GM23338 (cell line): Measurements from ENCODE around the gene GNA15. TPM values are rescaled to one million over a fixed set of nuclear protein-coding genes. Genes with fewer than 3 reads are reported as not detected.

Source experiments
- ATAC-seq: fragments of 200-7000 bp; cut with Tn5 transposase; 3 replicates; pipeline ENCODE4 v1.9.1; 2020
- DNase-seq: peaks from one replicate; pipeline ENCODE4 v3.0.0-alpha.2; 2015; ENCODE audit warnings: low spot score
- H2AFZ ChIP-seq: fragments of 200-600 bp; sonication (generic); 2 replicates; pipeline ENCODE4 v1.8.0; 2016; ENCODE audit warnings: antibody characterized with exemption, mild to moderate bottlenecking, moderate library complexity
- H3F3A ChIP-seq: fragments of 200-600 bp; sonication (generic); replicated peaks from 2 replicates; pipeline ENCODE4 v1.8.0; 2017; ENCODE audit warnings: antibody characterized with exemption, mixed run types, low read depth
- H3K27ac ChIP-seq: fragments of 200-600 bp; sonication (generic); 2 replicates; pipeline ENCODE4 v1.6.1; 2016; ENCODE audit warnings: low read depth
- H3K27me3 ChIP-seq: fragments of 200-600 bp; sonication (generic); 2 replicates; pipeline ENCODE4 v1.8.0; 2016; ENCODE audit warnings: mild to moderate bottlenecking, mixed run types, moderate library complexity; ENCODE audit not compliant: insufficient read depth
- H3K36me3 ChIP-seq: fragments of 200-600 bp; sonication (generic); 2 replicates; pipeline ENCODE4 v1.8.0; 2016; ENCODE audit warnings: mild to moderate bottlenecking; ENCODE audit not compliant: insufficient read depth
- H3K4me1 ChIP-seq: fragments of 200-600 bp; sonication (generic); 2 replicates; pipeline ENCODE4 v1.8.0; 2016; ENCODE audit warnings: mild to moderate bottlenecking, moderate library complexity; ENCODE audit not compliant: insufficient read depth
- H3K4me2 ChIP-seq: fragments of 200-600 bp; sonication (generic); 2 replicates; pipeline ENCODE4 v1.7.1; 2017; ENCODE audit warnings: mixed run types
- H3K4me3 ChIP-seq: fragments of 200-600 bp; sonication (generic); 2 replicates; pipeline ENCODE4 v1.6.1; 2016; ENCODE audit warnings: mixed run types
- H3K79me2 ChIP-seq: fragments of 200-600 bp; sonication (generic); replicated peaks from 2 replicates; pipeline ENCODE4 v1.8.0; 2017; ENCODE audit warnings: mild to moderate bottlenecking; ENCODE audit not compliant: insufficient read depth
- H3K9me2 ChIP-seq: fragments of 200-600 bp; sonication (generic); 2 replicates; pipeline ENCODE4 v1.8.0; 2017; ENCODE audit not compliant: insufficient read depth
- H4K20me1 ChIP-seq: fragments of 200-600 bp; sonication (generic); replicated peaks from 2 replicates; pipeline ENCODE4 v1.8.0; 2017; ENCODE audit warnings: mild to moderate bottlenecking; ENCODE audit not compliant: insufficient read depth
- H3K27ac Mint-ChIP-seq: 2 replicates; pipeline ENCODE4 v1.8.0; 2020; ENCODE audit warnings: inconsistent platforms, mild to moderate bottlenecking, moderate library complexity, mixed read lengths
- H3K27me3 Mint-ChIP-seq: 3 replicates; pipeline ENCODE4 v1.8.0; 2022; ENCODE audit warnings: low read depth, mild to moderate bottlenecking, moderate library complexity, mixed read lengths, inconsistent platforms; ENCODE audit not compliant: insufficient read depth, poor library complexity
- H3K36me3 Mint-ChIP-seq: 3 replicates; pipeline ENCODE4 v1.8.0; 2021; ENCODE audit warnings: low read depth, mild to moderate bottlenecking, inconsistent platforms, moderate library complexity, mixed read lengths
- H3K4me1 Mint-ChIP-seq: 3 replicates; pipeline ENCODE4 v1.8.0; 2020; ENCODE audit warnings: mild to moderate bottlenecking, inconsistent platforms, mixed read lengths
- H3K4me3 Mint-ChIP-seq: 3 replicates; pipeline ENCODE4 v1.8.0; 2021; ENCODE audit warnings: moderate library complexity, mild to moderate bottlenecking, inconsistent platforms, mixed read lengths
- H3K9me3 Mint-ChIP-seq: 3 replicates; pipeline ENCODE4 v1.8.0; 2020; ENCODE audit warnings: moderate library complexity, mild to moderate bottlenecking, inconsistent platforms, mixed read lengths
- CREB1 ChIP-seq: fragments of 250-450 bp; sonication (Bioruptor Pico); IDR thresholded peaks from 2 replicates; pipeline ENCODE4 v1.5.0; 2020; ENCODE audit warnings: low read depth, mild to moderate bottlenecking, moderate library complexity
- ETS1 ChIP-seq: IDR thresholded peaks from 2 replicates; pipeline ENCODE4 v1.6.1; 2016; ENCODE audit warnings: antibody characterized with exemption
- EZH2 ChIP-seq: fragments of 200-600 bp; sonication (generic); IDR thresholded peaks from one replicate; pipeline ENCODE4 v1.8.0; 2017; ENCODE audit warnings: antibody characterized with exemption, mild to moderate bottlenecking, low read depth; ENCODE audit not compliant: unreplicated experiment
- JUNB ChIP-seq: IDR thresholded peaks from one replicate; pipeline ENCODE4 v1.6.1; 2016; ENCODE audit warnings: antibody characterized with exemption; ENCODE audit not compliant: unreplicated experiment
- REST ChIP-seq: IDR thresholded peaks from one replicate; pipeline ENCODE4 v1.6.1; 2018; ENCODE audit warnings: antibody characterized with exemption; ENCODE audit not compliant: unreplicated experiment
- ZNF114 ChIP-seq: fragments of 250-450 bp; sonication (Bioruptor Pico); IDR thresholded peaks from 2 replicates; pipeline ENCODE4 v1.5.0; 2020; ENCODE audit warnings: mild to moderate bottlenecking, moderate library complexity
- polyA plus RNA-seq: library from polyadenylated mRNA; unstranded; fragments of >200 nt; fragmentation: Nextera tagmentation; extraction: Ambion mirVana; gene quantifications from 2 replicates; pipeline ENCODE4 v1.2.1, GENCODE V29; 2016
- total RNA-seq: library from RNA; depleted of rRNA; stranded (reverse); fragments of >200 nt; shearing (Covaris generic); gene quantifications from 2 replicates; pipeline ENCODE4 v1.2.3, GENCODE V29; 2014

Gene GNA15
- total and polyA plus RNA-seq, 2 experiments from 2014 or later, result 0.14 to 0.31 TPM

DNA sequence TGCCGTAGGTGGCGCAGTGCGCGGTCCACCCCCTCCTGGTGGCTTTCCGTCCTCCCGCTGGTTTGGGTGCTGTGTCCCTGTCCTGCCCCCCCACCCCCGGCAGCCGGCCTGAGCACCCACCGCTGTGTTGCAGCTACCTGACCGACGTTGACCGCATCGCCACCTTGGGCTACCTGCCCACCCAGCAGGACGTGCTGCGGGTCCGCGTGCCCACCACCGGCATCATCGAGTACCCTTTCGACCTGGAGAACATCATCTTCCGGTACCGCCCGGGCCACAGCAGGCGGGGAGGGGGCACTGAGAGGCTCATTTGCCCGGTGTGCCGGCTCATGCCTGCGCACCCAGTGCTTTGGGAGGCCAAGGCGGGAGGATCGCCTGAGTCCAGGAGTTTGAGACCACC, 21.0 kb upstream of the GNA15 start:
- peaks cover 11% of the 10 kb centered on the region for H3K27me3 Mint-ChIP-seq
- no peak overlapping the region for H3K27ac Mint-ChIP-seq
- H3K36me3 Mint-ChIP-seq, result peaks cover 6% of the 10 kb centered on the region; the same call in 2 of the 3 replicates
- Histone ChIP-seq H3K36me3 (no peaks in the 10 kb centered on the region), H3K27me3 (no peaks in the 10 kb centered on the region), H3K4me2 (no peak overlapping the region), H3K9me2 (no peaks in the 10 kb centered on the region), H3K27ac (no peak overlapping the region), H3F3A (no peaks in the 10 kb centered on the region), H3K4me1 (no peaks in the 10 kb centered on the region), H3K4me3 (no peak overlapping the region), H3K79me2 (peaks cover 7% of the 10 kb centered on the region; the same call in 1 of the 2 replicates), H2AFZ (no peak overlapping the region), H4K20me1 (no peaks in the 10 kb centered on the region)
- no peak overlapping the region for H3K4me3 Mint-ChIP-seq
- no peak for TF ChIP-seq EZH2
- TF ChIP-seq CREB1 (CRISPR knock-in tag), result no peak
- no peak for TF ChIP-seq ZNF114
- TF ChIP-seq JUNB, result no peak
- no peak for TF ChIP-seq ETS1
- peaks cover 11% of the 10 kb centered on the region for H3K4me1 Mint-ChIP-seq
- no peaks in the 10 kb centered on the region; the same call in 2 of the 3 replicates for H3K9me3 Mint-ChIP-seq
- DNase-seq, result no peak
- no peak for ATAC-seq

- Histone ChIP-seq H3F3A (no peaks in the 10 kb centered on the region), H3K27ac (no peak overlapping the region), H3K4me3 (no peak overlapping the region), H2AFZ (no peak overlapping the region), H3K27me3 (no peaks in the 10 kb centered on the region), H3K9me2 (no peaks in the 10 kb centered on the region), H3K36me3 (no peaks in the 10 kb centered on the region), H4K20me1 (no peaks in the 10 kb centered on the region), H3K4me2 (no peak overlapping the region), H3K79me2 (peaks cover 7% of the 10 kb centered on the region; the same call in 1 of the 2 replicates), H3K4me1 (no peaks in the 10 kb centered on the region)
- H3K9me3 Mint-ChIP-seq, result no peaks in the 10 kb centered on the region; the same call in 2 of the 3 replicates
- peaks cover 11% of the 10 kb centered on the region for H3K27me3 Mint-ChIP-seq
- H3K4me3 Mint-ChIP-seq, result no peak overlapping the region
- H3K27ac Mint-ChIP-seq, result no peak overlapping the region
- no peak for DNase-seq
- peaks cover 11% of the 10 kb centered on the region for H3K4me1 Mint-ChIP-seq
- H3K36me3 Mint-ChIP-seq, result peaks cover 6% of the 10 kb centered on the region; the same call in 2 of the 3 replicates
- TF ChIP-seq REST, result no peak
- ATAC-seq, result no peak
Observed at GRCh38 chr19:3115411-3115810, 20.4 kb upstream of the GNA15 start.
